Activated gamma-delta T cell (primary cell): ENCODE measurements around the gene SPINK2.
A peak's percentile ranks its signal among the peaks of the same experiment; 100 is the strongest.

Experiments used
- DNase-seq: peaks from one replicate; lab custom pipeline; 2025; lab: John Stamatoyannopoulos, UW

SPINK2 gene

GRCh38 chr4:56799824-56800756 lies 21.4 kb downstream of the SPINK2 start:
- peak; percentile 10 for DNase-seq

GRCh38 chr4:56799161-56799759 lies 22.2 kb downstream of the SPINK2 start:
- no peak for DNase-seq

- no peak for DNase-seq
These were observed 25.3 kb downstream of the SPINK2 start for GRCh38 chr4:56796211-56796610.

DNA sequence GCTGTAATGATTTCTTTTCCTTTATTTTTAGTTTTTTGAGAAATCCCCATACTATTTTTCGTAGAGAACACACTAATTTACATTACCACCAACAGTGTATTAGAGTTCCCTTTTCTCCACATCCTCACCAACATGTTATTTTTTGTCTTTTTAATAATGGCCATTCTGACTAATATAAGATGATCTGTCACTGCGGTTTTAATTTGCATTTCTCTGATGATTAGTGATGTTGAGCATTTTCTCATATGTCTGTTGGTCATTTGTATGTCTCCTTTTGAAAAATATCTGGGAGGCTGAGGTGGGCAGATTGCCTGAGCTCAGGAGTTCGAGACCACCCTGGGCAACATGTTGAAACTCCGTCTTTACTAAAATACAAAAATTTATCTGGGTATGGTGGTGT lies 30.2 kb downstream of the SPINK2 start:
- DNase-seq, result no peak

GRCh38 chr4:56790691-56791091 lies 30.8 kb downstream of the SPINK2 start:
- DNase-seq, result no peak

- DNase-seq, result no peak
These were observed 33.4 kb downstream of the SPINK2 start for GRCh38 chr4:56788081-56788480.

GRCh38 chr4:56787380-56787779 lies 34.1 kb downstream of the SPINK2 start:
- no peak for DNase-seq

DNA sequence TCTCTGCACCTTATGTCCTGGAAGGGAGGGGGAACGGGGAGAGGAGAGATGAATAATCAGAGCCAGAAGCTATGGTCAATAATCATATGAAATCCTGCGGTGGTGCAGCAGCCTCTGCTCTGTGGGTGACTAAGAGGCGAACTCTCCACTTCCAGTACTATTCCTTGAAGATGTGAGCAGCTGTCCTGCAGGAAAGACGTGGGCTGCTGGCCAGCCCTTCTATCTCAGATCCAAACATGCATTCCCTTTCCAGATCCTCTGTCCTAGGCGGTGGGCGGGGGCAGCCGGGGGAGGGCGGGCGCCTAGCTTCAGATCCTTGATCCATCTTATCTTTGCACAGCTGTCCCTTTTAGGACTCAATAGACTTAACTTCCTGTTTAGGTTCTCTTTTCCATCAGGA lies 34.5 kb downstream of the SPINK2 start:
- DNase-seq, result no peak

DNA sequence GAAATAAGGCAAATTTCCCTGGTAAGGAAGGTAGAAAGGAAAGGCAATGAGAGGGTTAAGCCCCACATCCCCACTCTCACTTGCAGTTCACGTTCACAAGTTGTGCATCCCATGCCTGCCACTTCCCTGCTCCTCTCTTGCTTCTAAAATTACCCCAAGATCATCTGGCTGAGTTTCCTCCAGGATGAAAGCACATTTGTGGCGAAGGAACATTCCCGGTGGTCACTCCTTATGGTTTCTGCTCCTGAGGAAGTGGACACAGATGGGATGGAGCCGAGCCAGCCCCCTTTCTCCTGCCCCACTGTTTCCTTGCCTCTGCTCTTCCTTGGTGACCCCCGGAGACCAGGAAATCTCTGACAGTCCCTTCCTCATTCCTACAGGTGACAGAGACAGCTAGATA lies 37.5 kb downstream of the SPINK2 start:
- no peak for DNase-seq

GRCh38 chr4:56782019-56782418 lies 39.5 kb downstream of the SPINK2 start:
- no peak for DNase-seq

DNA sequence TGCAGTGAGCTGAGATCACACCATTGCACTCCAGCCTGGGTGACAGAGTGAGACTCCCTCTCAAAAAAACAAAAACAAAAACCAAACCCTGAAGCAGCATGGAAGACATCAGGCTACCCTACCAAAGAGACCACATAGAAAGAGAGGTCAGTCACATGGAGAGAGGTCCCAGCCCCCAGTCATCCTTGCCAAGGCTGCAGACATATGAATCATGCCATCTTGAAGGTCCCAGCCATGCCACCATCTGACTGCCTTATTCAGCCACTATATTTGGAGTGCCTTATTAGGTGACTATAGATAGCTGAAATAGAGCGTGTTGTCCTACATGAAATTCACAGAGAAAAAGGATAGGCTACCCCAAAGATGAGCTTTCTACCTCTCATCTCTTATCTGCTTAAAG lies 48.2 kb downstream of the SPINK2 start:
- DNase-seq, result no peak

DNA sequence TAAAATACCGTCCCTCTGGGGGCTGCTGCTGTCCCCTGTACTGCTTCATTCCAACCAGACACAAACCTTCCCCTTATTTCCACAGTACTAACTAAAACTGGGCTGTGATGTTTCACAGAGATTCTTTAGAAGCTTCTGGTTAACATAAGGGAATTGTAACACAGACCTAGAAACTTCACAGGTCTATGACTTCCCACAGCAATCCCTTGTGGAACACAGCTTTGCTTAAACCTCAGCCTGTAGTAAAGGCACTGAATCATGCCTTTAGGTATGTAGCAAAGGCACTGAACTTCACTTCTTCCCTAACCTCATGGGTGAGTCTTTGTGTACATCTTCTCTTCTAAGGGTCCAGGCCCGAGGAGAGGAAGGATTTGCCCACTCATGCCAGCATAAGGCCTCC lies 49.4 kb downstream of the SPINK2 start:
- DNase-seq, result no peak

DNA sequence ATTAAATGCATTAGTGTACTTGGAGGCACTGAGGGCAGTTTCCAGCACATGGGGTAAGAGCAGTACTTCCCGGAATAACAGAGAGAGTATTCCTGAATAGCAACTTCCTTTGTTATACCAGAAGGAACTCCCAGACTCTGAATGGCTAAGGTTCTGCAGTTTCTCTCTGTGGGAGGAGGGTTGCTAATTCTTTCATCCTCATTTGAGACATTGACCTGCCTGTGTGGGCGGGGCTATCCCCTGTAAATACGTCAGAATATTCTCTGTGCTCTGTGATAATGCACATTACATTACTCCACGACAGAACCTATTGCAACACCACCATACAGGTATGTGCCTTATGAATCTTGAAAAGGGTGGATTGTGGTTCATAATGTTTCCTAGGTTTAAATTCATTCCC lies 52.7 kb downstream of the SPINK2 start:
- no peak for DNase-seq

DNA sequence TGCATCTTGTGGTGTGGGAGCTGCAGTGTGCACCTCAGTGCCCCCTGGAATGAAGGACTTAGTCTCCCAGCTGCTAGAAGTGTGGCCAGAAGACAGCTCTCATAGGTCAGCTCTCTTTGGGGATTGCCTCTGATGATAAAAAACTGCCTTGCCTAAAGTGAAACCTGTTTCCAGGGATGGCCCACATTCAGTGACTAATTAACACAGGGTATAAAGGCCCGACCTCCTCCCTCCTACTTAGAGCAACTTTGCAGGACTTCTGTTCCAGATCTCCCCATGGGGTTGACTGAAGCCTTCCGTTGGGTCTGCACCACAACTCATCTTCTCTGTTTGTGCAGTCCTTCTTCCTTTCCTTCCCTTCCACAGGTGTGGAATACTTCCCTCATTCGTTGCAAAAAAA lies 53.2 kb downstream of the SPINK2 start:
- DNase-seq, result no peak

DNA sequence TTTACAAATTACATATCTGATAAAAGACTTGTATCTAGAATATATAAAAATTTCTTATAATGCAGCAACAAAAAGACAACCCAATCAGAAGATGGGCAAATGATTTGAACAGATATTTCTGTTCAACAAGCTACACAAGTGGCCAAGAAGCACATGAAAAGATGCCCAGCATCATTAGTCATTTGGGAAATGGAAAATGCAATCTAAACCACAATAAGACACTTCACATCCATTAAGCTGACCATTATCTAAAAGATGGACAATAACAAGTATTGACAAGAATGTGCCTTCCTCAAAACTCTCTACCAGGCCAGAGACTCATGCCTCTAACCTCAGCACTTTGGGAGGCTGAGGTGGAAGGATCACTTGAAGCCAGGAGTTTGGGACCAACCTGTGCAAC lies 53.9 kb downstream of the SPINK2 start:
- DNase-seq, result no peak

GRCh38 chr4:56764775-56765174 lies 56.7 kb downstream of the SPINK2 start:
- DNase-seq, result no peak

DNA sequence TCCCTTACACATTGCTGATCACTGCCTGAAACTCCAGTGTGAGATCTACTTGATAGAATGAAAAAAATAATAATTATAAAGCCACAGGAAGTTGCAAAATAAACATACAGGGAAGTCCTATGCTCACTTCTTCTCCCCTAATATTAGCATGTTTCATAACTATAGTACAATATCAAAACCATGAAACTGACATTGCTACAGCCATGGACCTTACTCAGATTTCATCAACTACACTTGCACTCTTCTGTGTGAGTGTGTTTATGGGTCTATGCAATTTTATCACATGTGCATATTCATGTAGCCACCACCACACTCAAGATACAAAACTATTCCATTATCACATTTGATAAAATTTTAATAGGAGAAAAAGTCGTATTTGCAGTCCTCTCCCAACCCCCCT lies 57.3 kb downstream of the SPINK2 start:
- no peak for DNase-seq

DNA sequence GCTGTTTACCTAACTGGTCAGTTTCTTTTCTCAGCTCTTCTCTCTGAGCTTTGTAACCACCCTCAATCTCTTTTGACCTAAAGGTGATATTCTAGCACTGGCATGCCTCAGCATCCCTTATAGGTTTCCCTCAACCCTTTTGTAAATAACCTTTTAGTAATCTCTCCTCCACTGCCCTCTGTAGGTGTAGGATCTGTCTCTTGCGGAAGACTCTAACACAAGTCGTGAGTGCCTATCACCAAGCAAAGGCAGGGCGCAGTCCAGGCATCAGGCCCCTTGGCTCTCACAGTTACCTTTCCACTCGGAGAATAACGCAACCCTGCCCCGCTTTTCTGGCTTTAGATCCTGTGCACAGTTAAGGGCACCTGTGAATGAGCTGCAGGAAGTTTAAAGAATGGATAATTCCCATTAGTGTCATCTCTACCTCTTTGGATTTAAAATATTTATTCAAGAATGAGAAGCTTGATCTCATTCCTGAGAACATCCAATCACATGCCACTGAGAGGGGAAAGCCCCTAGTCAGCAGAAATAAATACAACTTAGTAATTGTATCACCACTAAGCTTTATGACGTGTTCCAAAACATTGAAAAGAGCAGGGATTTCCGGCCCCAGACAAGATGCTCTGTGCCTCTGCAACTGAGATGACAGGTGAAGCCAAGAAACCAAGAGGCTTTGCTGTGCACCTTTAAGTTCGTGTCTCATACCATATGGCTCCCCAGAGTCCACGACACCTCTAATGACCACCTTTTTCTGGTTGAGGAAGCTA lies 58.8 kb downstream of the SPINK2 start:
- no peak for DNase-seq

- no peak for DNase-seq
These were observed 61.3 kb downstream of the SPINK2 start for GRCh38 chr4:56760183-56760582.
